Measurements from ENCODE around the gene NADK2.

The NADK2 gene

DNA sequence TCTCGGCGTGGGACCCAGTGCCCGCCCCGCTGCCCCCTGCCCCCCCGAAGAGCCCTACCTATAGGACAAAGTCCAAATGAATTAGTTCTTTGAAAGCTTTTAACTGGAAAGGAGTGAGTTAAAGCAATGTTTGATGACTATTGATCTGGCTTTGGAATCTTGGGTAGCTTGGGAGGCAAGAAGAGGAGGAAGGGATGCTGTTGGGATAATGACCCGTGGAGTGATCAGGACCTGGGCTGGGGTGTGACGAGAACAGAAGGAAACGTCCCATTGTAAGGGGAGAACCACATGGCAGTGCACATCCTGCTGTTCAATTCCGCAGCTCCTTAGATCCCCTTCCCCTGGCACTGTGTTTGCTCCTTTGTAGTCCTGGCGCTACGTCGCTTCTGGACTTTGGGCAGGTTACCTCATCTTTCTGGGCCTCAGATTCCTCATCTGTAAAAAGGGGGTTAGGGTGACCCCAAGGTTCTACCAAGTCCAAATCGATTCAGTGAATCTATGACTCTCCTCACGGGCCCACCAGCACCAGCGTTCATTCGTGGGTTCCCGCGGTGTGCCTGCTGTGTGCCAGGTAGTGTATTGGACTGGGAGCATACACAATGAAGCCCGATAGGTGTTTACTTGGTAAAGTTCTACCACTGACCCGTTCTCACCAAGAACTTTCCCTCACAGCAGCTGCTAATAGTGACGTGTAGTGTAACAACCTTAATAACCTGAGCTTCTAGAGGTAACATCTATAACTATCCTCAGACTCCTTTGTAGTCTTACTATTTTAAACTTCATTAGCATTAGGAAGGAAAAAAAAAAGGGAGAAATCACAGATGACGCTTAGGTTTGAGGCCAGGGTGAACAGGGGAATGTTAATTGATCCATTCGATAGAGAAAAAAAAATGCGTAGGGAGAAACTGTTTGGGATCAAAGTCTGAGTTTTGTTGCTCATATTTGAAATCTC, 1.1 kb upstream of the NADK2 start:
- H3K79me2 ChIP-seq (ENCODE audit: control insufficient read depth, low read length): peaks cover 47% of the 10 kb centered on the region
- peaks cover 41% of the 10 kb centered on the region for H3K4me1 ChIP-seq (ENCODE audit: control insufficient read depth, low read length)
- peaks cover 7% of the 10 kb centered on the region; the same call in 1 of the 2 replicates for H3K36me3 ChIP-seq (ENCODE audit: control insufficient read depth, low read length)
- no peaks in the 10 kb centered on the region for H3K27me3 ChIP-seq (ENCODE audit: control insufficient read depth, low read length)
- H3K9me2 ChIP-seq (replicated peaks; ENCODE audit: control insufficient read depth, low read length): no peaks in the 10 kb centered on the region
- H3K4me2 ChIP-seq (ENCODE audit: low read length): peak overlapping the region; percentile 78
- TF ChIP-seq, protein P1, sequence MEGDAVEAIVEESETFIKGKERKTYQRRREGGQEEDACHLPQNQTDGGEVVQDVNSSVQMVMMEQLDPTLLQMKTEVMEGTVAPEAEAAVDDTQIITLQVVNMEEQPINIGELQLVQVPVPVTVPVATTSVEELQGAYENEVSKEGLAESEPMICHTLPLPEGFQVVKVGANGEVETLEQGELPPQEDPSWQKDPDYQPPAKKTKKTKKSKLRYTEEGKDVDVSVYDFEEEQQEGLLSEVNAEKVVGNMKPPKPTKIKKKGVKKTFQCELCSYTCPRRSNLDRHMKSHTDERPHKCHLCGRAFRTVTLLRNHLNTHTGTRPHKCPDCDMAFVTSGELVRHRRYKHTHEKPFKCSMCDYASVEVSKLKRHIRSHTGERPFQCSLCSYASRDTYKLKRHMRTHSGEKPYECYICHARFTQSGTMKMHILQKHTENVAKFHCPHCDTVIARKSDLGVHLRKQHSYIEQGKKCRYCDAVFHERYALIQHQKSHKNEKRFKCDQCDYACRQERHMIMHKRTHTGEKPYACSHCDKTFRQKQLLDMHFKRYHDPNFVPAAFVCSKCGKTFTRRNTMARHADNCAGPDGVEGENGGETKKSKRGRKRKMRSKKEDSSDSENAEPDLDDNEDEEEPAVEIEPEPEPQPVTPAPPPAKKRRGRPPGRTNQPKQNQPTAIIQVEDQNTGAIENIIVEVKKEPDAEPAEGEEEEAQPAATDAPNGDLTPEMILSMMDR (IDR thresholded peaks at IDR 0.05; ENCODE audit: low read depth, low read length, poor library complexity, severe bottlenecking): no peak
- TF ChIP-seq EZH2phosphoT487 (IDR thresholded peaks at IDR 0.05; ENCODE audit: borderline replicate concordance, low read length): no peak
- peaks cover 17% of the 10 kb centered on the region for H3F3A ChIP-seq (ENCODE audit: control insufficient read depth, insufficient read depth)
- no peaks in the 10 kb centered on the region for H4K20me1 ChIP-seq (ENCODE audit: control insufficient read depth, insufficient read depth, low read depth, low read length)
- H3K27ac ChIP-seq (ENCODE audit: low read depth, low read length): peak overlapping the region; percentile 79
- no peaks in the 10 kb centered on the region for H3K9me3 ChIP-seq (ENCODE audit: control insufficient read depth, insufficient read depth, low read length)
- H3K4me3 ChIP-seq (ENCODE audit: low read length): peak overlapping the region; percentile 84

DNA sequence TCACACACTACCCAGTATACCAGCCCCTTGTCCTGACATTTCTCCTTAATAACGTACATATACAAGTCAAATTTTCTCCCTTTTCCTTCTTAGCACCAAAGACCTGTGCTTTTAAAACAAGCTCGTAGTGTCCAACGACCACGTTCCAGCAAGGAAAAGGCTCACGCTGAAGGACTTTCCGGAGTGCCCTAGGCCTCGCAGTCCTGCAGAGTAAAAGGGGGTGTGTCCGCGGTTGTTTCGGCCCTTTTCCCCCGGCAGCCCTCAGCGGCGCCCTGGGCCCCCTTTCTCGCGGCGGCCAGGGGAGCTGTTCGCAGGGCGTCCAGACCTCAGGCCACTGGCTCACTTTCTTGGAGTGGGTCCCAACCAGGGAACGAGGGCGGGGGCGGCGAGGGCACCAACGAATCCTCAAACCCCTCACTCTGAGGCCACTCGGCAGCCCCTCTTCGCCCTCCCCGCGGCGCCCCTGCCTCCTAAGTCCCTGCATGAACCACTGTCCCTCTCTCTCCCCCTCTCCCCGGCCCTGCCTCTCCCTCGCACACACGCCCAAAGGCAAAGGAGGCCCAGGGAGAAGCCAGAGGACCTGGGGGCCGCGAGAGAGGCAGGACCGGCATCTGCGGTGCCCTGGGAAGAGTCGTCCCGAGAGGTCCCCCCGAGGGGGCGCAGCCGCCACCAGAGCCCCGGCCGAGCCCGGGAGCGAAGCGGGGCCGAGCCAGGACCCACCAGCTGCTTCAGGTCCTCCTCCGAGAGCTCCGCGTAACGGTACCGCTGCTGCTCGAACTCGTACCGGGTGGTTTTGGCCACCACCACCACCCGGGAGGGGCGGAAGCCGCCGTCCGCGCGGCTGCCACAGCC, 720 bp downstream of the NADK2 start:
- H3F3A ChIP-seq (ENCODE audit: control insufficient read depth, insufficient read depth): peaks cover 22% of the 10 kb centered on the region
- no peaks in the 10 kb centered on the region for H4K20me1 ChIP-seq (ENCODE audit: control insufficient read depth, insufficient read depth, low read depth, low read length)
- peaks cover 65% of the 10 kb centered on the region for H3K79me2 ChIP-seq (ENCODE audit: control insufficient read depth, low read length)
- H3K27ac ChIP-seq (ENCODE audit: low read depth, low read length): peak overlapping the region; percentile 79
- TF ChIP-seq, protein P1 (IDR thresholded peaks at IDR 0.05; ENCODE audit: low read depth, low read length, poor library complexity, severe bottlenecking): peak; percentile 13
- TF ChIP-seq EZH2phosphoT487 (IDR thresholded peaks at IDR 0.05; ENCODE audit: borderline replicate concordance, low read length): no peak
- no peaks in the 10 kb centered on the region for H3K9me2 ChIP-seq (replicated peaks; ENCODE audit: control insufficient read depth, low read length)
- peaks cover 59% of the 10 kb centered on the region for H3K4me1 ChIP-seq (ENCODE audit: control insufficient read depth, low read length)
- peak overlapping the region; percentile 78 for H3K4me2 ChIP-seq (ENCODE audit: low read length)
- no peaks in the 10 kb centered on the region for H3K27me3 ChIP-seq (ENCODE audit: control insufficient read depth, low read length)
- peaks cover 23% of the 10 kb centered on the region for H3K36me3 ChIP-seq (ENCODE audit: control insufficient read depth, low read length)
- H3K4me3 ChIP-seq (ENCODE audit: low read length): peak overlapping the region; percentile 84
- peaks cover 6% of the 10 kb centered on the region for H3K9me3 ChIP-seq (ENCODE audit: control insufficient read depth, insufficient read depth, low read length)

DNA sequence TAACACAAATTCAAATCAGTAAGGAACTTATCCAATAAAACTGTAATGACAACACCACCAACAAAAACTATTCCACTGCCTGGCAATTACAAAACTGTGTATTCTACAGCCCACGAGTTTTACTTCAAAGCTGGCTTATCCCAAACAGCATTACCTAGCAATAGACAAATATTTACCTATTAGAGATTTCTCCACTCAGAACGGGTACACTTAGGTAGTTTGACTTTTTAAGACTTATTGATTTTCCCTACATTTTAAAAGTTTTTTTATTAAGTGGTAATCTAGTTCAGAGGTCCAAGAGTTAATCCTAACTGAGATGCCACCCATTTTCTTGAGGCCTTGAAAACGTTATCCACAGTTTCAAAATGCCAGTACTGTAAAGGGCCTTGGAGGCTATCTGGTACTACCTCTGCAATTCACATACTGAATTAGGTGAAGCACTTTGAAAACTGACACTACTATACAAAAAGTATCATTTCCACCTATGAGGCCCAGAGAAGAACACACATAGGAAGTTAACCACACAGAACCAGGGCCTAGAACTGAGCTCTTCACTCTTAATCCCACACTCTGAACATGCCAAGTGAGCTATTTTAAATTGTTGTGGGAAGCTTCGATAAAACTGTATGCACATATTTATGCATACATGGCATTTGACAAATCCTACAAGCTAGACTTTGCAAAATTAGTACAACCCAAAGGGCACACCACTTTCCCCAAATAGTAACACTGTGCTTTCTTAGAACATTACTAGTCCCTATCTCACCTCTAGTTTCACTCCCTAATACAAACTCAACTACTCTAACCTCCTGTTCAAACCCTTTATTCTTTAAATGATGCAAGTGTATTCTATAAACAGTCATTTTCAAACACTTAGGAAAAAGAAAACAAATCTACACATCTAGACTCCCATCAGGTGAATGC, 2.1 kb downstream of the NADK2 start:
- H4K20me1 ChIP-seq (ENCODE audit: control insufficient read depth, insufficient read depth, low read depth, low read length): no peaks in the 10 kb centered on the region
- H3K79me2 ChIP-seq (ENCODE audit: control insufficient read depth, low read length): peaks cover 76% of the 10 kb centered on the region
- H3K36me3 ChIP-seq (ENCODE audit: control insufficient read depth, low read length): peaks cover 23% of the 10 kb centered on the region
- H3K4me2 ChIP-seq (ENCODE audit: low read length): peak overlapping the region; percentile 78
- TF ChIP-seq EZH2phosphoT487 (IDR thresholded peaks at IDR 0.05; ENCODE audit: borderline replicate concordance, low read length): no peak
- TF ChIP-seq, protein P1 (IDR thresholded peaks at IDR 0.05; ENCODE audit: low read depth, low read length, poor library complexity, severe bottlenecking): no peak
- H3K9me2 ChIP-seq (replicated peaks; ENCODE audit: control insufficient read depth, low read length): no peaks in the 10 kb centered on the region
- peaks cover 6% of the 10 kb centered on the region for H3K9me3 ChIP-seq (ENCODE audit: control insufficient read depth, insufficient read depth, low read length)
- H3K4me1 ChIP-seq (ENCODE audit: control insufficient read depth, low read length): peaks cover 71% of the 10 kb centered on the region
- H3F3A ChIP-seq (ENCODE audit: control insufficient read depth, insufficient read depth): peaks cover 22% of the 10 kb centered on the region
- no peaks in the 10 kb centered on the region for H3K27me3 ChIP-seq (ENCODE audit: control insufficient read depth, low read length)
- H3K4me3 ChIP-seq (ENCODE audit: low read length): peak overlapping the region; percentile 84
- H3K27ac ChIP-seq (ENCODE audit: low read depth, low read length): peak overlapping the region; percentile 79
